ENCODE measurements around the gene GALNT15. TPM values are rescaled to one million over a fixed set of nuclear protein-coding genes. Genes with fewer than 3 reads are reported as not detected.

GALNT15 gene
- polyA plus RNA-seq, 1 experiment: 5.4 TPM

DNA sequence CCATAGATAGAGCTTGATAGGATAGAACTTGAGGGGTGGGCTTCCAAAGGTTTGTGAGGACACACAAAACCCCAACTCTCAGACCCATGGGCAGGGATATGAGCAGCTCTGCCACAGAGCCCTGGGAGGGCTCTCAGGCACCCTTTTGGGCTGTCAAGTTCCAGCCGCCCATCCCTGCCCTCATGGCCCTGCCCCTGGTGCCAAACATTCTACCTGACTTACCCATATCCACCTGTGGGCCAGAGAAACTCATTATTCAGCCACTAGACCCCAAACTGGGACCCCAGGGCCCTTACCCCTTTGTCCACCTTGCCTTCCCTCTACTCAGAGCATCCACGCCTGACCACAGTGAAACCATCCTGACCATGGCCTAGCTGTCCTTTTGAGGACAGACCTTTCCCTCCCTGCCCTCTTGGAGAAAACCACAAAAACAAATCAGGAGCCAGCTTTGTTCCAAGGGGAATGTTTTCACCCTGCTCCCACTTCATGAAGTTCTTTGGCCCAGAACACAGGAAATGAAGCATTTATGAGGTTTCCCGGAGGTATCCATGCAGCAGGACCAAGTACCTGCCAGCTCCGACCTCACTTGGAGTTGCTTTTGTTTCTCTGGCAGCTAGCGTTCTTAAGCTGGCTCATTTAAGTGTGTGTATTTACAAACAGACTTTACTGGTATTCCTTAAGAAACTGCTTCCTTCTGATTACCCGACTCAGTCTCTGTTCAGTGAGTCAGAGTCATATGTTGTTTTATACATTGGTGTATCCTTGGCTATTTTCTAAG lies 34.2 kb upstream of the GALNT15 start:
- no peak overlapping the region for H3K4me3 ChIP-seq (ENCODE audit: low read depth, low read length)
- no peaks in the 10 kb centered on the region for H3K36me3 ChIP-seq (ENCODE audit: control insufficient read depth, insufficient read depth, low read length)
- POLR2A ChIA-PET: interaction anchor here (0.6 to 1.4 kb wide), 3 partner anchors 10 to 46 kb away, joined by 3 to 5 read pairs (median 4); no protein-coding TSS in a partner anchor
- DNase-seq (ENCODE audit: low read depth): peak; percentile 47
- TF ChIP-seq, protein P1, sequence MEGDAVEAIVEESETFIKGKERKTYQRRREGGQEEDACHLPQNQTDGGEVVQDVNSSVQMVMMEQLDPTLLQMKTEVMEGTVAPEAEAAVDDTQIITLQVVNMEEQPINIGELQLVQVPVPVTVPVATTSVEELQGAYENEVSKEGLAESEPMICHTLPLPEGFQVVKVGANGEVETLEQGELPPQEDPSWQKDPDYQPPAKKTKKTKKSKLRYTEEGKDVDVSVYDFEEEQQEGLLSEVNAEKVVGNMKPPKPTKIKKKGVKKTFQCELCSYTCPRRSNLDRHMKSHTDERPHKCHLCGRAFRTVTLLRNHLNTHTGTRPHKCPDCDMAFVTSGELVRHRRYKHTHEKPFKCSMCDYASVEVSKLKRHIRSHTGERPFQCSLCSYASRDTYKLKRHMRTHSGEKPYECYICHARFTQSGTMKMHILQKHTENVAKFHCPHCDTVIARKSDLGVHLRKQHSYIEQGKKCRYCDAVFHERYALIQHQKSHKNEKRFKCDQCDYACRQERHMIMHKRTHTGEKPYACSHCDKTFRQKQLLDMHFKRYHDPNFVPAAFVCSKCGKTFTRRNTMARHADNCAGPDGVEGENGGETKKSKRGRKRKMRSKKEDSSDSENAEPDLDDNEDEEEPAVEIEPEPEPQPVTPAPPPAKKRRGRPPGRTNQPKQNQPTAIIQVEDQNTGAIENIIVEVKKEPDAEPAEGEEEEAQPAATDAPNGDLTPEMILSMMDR (IDR thresholded peaks at IDR 0.05; ENCODE audit: insufficient read depth, low read depth, low read length): no peak
- H3K27me3 ChIP-seq (ENCODE audit: control insufficient read depth, insufficient read depth, low read length): no peaks in the 10 kb centered on the region
- CTCF ChIA-PET: interaction anchor here (1.0 to 2.6 kb wide), 7 partner anchors 10 to 92 kb away, joined by 3 to 11 read pairs (median 4); no protein-coding TSS in a partner anchor

DNA sequence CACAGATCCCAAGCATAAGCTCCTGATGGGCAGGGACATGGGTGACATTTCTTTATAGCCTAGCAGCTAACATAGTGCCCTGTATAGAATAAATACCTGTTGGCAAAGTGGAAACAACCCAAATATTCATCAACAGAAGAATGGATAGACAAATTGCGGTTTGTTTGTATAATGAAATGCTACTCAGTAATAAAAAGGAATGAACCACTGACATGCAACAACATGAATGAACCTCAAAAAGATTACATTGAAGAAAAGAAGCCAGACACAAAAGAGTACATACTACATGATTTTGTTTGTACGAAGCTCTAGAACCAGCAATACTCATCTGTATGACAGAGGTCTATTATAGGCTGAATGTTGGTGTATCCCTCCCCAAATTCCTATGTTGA lies 33.6 kb upstream of the GALNT15 start:
- POLR2A ChIA-PET: interaction anchor here (0.6 kb wide), 1 partner anchor 33 kb away, joined by 3 read pairs; no protein-coding TSS in a partner anchor
- Histone ChIP-seq H3K36me3 (ENCODE audit: control insufficient read depth, insufficient read depth, low read length) (no peaks in the 10 kb centered on the region), H3K4me3 (ENCODE audit: low read depth, low read length) (no peak overlapping the region), H3K27me3 (ENCODE audit: control insufficient read depth, insufficient read depth, low read length) (no peaks in the 10 kb centered on the region)
- TF ChIP-seq, protein P1 (IDR thresholded peaks at IDR 0.05; ENCODE audit: insufficient read depth, low read depth, low read length): no peak
- CTCF ChIA-PET: interaction anchor here (1.1 to 2.6 kb wide), 5 partner anchors 10 to 92 kb away, joined by 3 to 11 read pairs (median 4); no protein-coding TSS in a partner anchor
- no peak for DNase-seq (ENCODE audit: low read depth)

DNA sequence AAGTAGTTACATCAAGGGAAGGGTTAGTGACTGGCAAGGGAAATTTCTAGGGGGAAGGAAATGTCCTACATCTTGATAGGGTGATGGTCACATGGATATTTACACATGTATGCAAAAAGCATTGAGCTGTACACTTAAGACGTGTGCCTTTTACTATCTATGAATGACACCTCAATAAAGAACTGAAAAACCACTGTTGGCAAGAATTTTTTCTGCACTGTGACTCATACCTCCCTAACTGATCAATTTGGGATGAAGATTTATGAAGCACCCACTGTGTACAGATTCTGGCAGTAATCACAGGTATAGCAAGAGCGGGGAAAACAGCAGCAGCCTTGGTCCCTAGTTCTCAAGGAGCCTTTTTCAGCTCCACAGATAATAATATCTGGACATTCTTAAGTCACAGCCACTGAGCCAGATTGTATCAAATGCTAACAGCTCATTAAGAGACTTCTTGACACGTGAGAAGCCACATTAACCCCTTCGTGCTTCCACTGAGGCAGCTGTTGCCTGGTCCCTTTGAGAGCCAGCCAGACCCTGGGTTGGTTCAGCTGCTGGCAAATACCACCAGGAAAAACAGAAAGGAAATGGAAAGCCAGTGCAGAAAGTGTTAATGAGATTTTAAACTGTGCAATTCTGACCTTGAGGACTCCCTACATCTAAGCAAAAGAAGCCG lies 32.0 kb upstream of the GALNT15 start:
- H3K36me3 ChIP-seq (ENCODE audit: control insufficient read depth, insufficient read depth, low read length): no peaks in the 10 kb centered on the region
- POLR2A ChIA-PET: no interaction called here

DNA sequence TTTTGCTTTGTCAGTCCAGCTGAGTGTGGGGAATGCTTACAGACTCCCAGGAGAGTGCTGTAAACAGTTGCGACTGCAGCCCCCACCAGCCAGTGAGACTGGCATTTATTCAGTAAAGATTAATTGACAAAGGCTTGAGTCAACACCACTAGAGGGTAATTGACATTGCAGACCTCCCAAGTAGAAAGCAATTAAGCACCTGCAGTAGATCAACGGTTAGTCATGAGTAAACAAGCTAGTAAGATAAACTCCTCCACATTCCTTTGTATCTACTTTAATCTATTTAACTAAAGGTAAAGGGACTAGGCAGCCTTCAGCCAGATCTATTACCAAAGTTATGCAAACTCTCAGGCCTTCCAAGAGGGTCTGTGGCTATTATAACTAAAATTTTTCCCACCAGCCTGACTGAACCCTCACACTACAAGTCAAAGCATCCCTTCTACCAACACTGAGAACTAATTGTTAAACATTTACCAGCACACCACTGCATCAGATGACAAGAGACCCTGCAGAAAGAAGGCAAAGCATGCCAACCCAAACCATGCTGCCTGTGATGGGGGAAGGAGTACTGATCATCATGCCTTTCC lies 30.5 kb upstream of the GALNT15 start:
- TF ChIP-seq, protein P1 (IDR thresholded peaks at IDR 0.05; ENCODE audit: insufficient read depth, low read depth, low read length): no peak
- Histone ChIP-seq H3K36me3 (ENCODE audit: control insufficient read depth, insufficient read depth, low read length) (no peaks in the 10 kb centered on the region), H3K4me3 (ENCODE audit: low read depth, low read length) (no peak overlapping the region), H3K27me3 (ENCODE audit: control insufficient read depth, insufficient read depth, low read length) (no peaks in the 10 kb centered on the region)
- ChIA-PET POLR2A (no interaction called here), CTCF (interaction anchor here (1.4 kb wide), 1 partner anchor 96 kb away, joined by 3 read pairs; no protein-coding TSS in a partner anchor)
- no peak for DNase-seq (ENCODE audit: low read depth)

More for the DNA sequence above, 32.0 kb upstream of the GALNT15 start:
- TF ChIP-seq, protein P1 (IDR thresholded peaks at IDR 0.05; ENCODE audit: insufficient read depth, low read depth, low read length): no peak
- Histone ChIP-seq H3K27me3 (ENCODE audit: control insufficient read depth, insufficient read depth, low read length) (no peaks in the 10 kb centered on the region), H3K4me3 (ENCODE audit: low read depth, low read length) (no peak overlapping the region)
- CTCF ChIA-PET: interaction anchor here (0.9 to 2.6 kb wide), 3 partner anchors 17 to 94 kb away, joined by 3 to 11 read pairs (median 3); no protein-coding TSS in a partner anchor
- no peak for DNase-seq (ENCODE audit: low read depth)

DNA sequence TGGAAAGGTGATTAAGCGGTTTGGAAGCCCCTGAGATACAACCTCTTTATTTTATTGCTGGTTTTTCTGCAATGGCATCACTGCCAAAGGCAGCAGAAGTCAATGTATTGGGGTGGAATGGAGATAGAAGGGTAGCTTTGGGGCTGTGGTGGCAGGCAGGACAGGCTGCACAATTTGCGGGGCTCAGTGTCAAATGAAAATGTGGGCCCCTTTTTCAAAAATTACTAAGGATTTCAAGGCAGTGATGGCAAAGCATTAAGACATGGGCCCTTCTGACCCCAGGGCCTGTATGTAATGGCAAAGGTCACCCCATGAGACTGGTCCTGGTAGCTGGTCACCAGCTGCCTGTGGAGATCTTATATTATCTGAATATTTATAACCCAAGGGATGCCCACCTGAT lies 29.3 kb upstream of the GALNT15 start:
- Histone ChIP-seq H3K27me3 (ENCODE audit: control insufficient read depth, insufficient read depth, low read length) (no peaks in the 10 kb centered on the region), H3K4me3 (ENCODE audit: low read depth, low read length) (no peak overlapping the region), H3K36me3 (ENCODE audit: control insufficient read depth, insufficient read depth, low read length) (no peaks in the 10 kb centered on the region)
- no peak for DNase-seq (ENCODE audit: low read depth)
- ChIA-PET CTCF (no interaction called here), POLR2A (no interaction called here)
- TF ChIP-seq, protein P1 (IDR thresholded peaks at IDR 0.05; ENCODE audit: insufficient read depth, low read depth, low read length): no peak

All from BJ (cell line).